HL-60 (cell line): ENCODE results near the gene CES3.

ENCODE experiments used
- DNase-seq, 2 experiments: peaks; one replicate each; pipeline ENCODE4 v3.0.0-alpha.2; 2010 to 2020; ENCODE audit warnings: low read depth in 1 of 2, low spot score in 1 of 2
- H3K27ac ChIP-seq: fragments of 250-450 bp; sonication (Bioruptor Pico); replicated peaks from 2 replicates; pipeline ENCODE4 v1.5.1; 2020; ENCODE audit warnings: mild to moderate bottlenecking, moderate library complexity
- H3K27me3 ChIP-seq: fragments of 250-450 bp; sonication (Bioruptor Pico); 2 replicates; pipeline ENCODE4 v1.5.1; 2021; ENCODE audit warnings: mild to moderate bottlenecking, moderate library complexity; ENCODE audit not compliant: insufficient read depth, poor library complexity, severe bottlenecking
- H3K4me3 ChIP-seq: replicated peaks from 2 replicates; pipeline ENCODE4 v1.5.1; 2011; ENCODE audit warnings: mild to moderate bottlenecking, control low read depth, low read length; ENCODE audit not compliant: insufficient read depth
- GABPA ChIP-seq: IDR thresholded peaks from 2 replicates; pipeline ENCODE4 v1.6.1; 2012; ENCODE audit warnings: low read depth
- POLR2AphosphoS5 ChIP-seq: IDR thresholded peaks from 2 replicates; pipeline ENCODE4 v1.6.1; 2012; ENCODE audit warnings: low read depth
- SPI1 ChIP-seq: IDR thresholded peaks from 2 replicates; pipeline ENCODE4 v1.6.1; 2012; ENCODE audit warnings: low read depth, mild to moderate bottlenecking, borderline replicate concordance
- TF ChIP-seq, protein P1 (sequence below): IDR thresholded peaks from 2 replicates; pipeline ENCODE4 v1.6.1; 2012; ENCODE audit warnings: low read depth; ENCODE audit not compliant: insufficient replicate concordance
- TF ChIP-seq, protein P2 (sequence below): IDR thresholded peaks from one replicate; pipeline ENCODE4 v1.5.1; 2011; ENCODE audit warnings: low read length, control low read depth, inconsistent platforms; ENCODE audit not compliant: insufficient read depth

The CES3 gene

DNA sequence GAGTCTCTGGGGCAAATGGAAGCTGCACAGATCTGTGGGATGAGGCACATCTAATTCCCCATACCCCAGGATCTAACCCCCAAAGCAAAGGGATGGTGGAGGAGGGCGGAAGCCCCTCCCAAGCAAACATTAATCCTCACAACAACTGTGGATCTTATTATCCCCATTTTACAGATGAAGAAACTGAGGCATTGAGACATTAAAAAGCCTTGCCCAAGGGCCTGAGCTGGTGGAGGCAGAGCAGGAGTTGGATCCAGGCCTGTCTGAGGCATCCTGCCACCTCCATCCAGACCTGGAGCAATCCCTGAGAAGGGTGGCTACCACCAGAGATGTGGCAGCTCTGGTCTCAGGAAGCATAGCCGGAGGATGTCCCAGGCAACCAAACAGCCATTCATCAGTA, 50.2 kb downstream of the CES3 start:
- TF ChIP-seq, protein P1, sequence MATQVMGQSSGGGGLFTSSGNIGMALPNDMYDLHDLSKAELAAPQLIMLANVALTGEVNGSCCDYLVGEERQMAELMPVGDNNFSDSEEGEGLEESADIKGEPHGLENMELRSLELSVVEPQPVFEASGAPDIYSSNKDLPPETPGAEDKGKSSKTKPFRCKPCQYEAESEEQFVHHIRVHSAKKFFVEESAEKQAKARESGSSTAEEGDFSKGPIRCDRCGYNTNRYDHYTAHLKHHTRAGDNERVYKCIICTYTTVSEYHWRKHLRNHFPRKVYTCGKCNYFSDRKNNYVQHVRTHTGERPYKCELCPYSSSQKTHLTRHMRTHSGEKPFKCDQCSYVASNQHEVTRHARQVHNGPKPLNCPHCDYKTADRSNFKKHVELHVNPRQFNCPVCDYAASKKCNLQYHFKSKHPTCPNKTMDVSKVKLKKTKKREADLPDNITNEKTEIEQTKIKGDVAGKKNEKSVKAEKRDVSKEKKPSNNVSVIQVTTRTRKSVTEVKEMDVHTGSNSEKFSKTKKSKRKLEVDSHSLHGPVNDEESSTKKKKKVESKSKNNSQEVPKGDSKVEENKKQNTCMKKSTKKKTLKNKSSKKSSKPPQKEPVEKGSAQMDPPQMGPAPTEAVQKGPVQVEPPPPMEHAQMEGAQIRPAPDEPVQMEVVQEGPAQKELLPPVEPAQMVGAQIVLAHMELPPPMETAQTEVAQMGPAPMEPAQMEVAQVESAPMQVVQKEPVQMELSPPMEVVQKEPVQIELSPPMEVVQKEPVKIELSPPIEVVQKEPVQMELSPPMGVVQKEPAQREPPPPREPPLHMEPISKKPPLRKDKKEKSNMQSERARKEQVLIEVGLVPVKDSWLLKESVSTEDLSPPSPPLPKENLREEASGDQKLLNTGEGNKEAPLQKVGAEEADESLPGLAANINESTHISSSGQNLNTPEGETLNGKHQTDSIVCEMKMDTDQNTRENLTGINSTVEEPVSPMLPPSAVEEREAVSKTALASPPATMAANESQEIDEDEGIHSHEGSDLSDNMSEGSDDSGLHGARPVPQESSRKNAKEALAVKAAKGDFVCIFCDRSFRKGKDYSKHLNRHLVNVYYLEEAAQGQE: no peak
- no peak for TF ChIP-seq SPI1
- DNase-seq: no peak
- peaks cover 13% of the 10 kb centered on the region for H3K27me3 ChIP-seq

DNA sequence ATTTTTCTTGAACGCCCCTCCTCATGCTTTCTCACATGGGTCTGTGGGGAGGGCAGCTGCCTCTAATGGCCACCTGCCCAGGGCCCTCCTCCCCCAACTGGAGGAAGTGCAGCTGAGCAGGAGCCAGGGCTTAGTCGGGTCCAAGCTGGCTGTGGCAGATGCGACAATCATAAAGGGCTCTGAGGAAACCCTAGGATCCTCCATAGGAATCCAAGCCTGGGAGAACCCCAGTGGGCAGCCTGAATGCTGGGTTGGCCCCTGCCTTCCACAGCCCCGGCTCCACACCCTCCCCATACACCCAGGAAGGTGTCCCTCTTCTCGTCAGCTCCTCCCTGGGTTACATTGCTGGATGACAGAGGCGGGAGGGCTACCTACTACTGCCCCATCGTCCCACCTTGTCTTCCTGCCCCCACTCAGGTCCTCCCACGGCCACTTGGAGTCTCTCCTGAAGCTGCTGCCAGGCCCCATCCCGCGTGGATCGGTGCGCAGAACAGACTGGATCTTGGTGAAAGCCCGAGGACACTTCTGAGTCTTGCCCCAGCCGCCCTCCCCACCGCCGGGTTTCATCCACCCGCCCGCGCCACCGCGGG, 52.3 kb downstream of the CES3 start:
- Histone ChIP-seq H3K27me3 (peaks cover 13% of the 10 kb centered on the region), H3K4me3 (peak overlapping the region; percentile 42), H3K27ac (no peak overlapping the region)
- DNase-seq: no peak
- TF ChIP-seq, protein P2, sequence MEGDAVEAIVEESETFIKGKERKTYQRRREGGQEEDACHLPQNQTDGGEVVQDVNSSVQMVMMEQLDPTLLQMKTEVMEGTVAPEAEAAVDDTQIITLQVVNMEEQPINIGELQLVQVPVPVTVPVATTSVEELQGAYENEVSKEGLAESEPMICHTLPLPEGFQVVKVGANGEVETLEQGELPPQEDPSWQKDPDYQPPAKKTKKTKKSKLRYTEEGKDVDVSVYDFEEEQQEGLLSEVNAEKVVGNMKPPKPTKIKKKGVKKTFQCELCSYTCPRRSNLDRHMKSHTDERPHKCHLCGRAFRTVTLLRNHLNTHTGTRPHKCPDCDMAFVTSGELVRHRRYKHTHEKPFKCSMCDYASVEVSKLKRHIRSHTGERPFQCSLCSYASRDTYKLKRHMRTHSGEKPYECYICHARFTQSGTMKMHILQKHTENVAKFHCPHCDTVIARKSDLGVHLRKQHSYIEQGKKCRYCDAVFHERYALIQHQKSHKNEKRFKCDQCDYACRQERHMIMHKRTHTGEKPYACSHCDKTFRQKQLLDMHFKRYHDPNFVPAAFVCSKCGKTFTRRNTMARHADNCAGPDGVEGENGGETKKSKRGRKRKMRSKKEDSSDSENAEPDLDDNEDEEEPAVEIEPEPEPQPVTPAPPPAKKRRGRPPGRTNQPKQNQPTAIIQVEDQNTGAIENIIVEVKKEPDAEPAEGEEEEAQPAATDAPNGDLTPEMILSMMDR: no peak
- TF ChIP-seq GABPA (no peak), SPI1 (no peak), POLR2AphosphoS5 (no peak)
- TF ChIP-seq, protein P1: no peak

More for the DNA sequence above, 50.2 kb downstream of the CES3 start:
- Histone ChIP-seq H3K4me3 (no peak overlapping the region), H3K27ac (no peak overlapping the region)

DNA sequence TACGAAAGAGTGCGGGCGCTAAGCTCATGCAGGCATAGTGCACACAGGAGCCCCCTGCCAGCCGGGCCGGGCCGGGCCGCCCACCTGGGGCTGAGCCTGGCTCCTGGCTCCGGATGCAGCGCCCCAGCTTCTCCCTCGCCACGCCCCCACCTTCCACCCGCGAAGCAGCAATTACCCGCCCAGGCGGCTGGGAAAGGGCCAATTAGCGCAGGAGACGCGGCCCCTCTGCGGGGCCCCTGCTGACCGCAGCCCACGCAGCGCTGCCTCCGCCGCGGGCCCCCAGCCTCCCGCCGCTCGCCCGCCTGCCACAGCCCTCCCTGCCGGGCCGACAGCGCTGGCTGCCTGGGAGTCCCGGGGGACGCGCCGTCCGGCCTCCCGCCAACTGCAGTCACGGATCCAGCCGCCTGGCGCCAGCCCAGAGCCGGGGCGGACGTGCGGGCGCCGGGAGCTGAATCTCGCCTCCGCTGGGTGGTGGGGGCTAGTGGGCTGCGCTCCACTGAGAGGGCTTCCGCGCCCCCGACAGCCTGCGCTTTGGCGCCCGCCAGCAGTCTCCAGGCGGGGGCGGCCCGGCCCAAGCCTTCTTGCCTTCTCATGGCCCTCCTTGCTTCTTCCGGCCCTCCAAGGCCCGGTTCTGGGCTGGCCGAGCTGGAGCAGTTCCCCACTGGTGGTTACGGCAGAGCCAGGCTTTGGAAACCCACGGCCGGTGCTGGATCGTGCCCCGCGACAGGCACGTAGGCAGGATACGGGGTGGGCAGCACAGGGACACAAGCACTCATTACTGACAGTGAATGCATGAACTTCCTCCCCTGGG, 53.0 kb downstream of the CES3 start:
- Histone ChIP-seq H3K27ac (no peak overlapping the region), H3K27me3 (peaks cover 13% of the 10 kb centered on the region), H3K4me3 (peak overlapping the region; percentile 42)
- TF ChIP-seq POLR2AphosphoS5 (no peak), SPI1 (no peak; the same call in 1 of the 2 replicates), GABPA (no peak)
- TF ChIP-seq, protein P1: no peak
- TF ChIP-seq, protein P2: no peak
- DNase-seq: peak; percentile 34 to 55
